Sigmoid colon (tissue), 7 donors: ENCODE data around the gene RAB36. TPM values are rescaled to one million over a fixed set of nuclear protein-coding genes. Genes with fewer than 3 reads are reported as not detected.

Experiments used
- DNase-seq: peaks from one replicate; pipeline ENCODE4 v3.0.0-alpha.2; 2019
- H3K27ac ChIP-seq, 4 donors: fragments of 200-600 bp; sonication (generic); one replicate each; pipeline ENCODE4 v1.5.1; 2016 to 2019; ENCODE audit warnings: mild to moderate bottlenecking in 1 of 4
- H3K27me3 ChIP-seq, 3 donors: fragments of 200-600 bp; sonication (generic); one replicate each; pipeline ENCODE4 v1.5.1; 2019; ENCODE audit warnings: mild to moderate bottlenecking in 1 of 3
- H3K36me3 ChIP-seq, 4 donors: fragments of 200-600 bp; sonication (generic); one replicate each; pipeline ENCODE4 v1.5.1; 2016 to 2019
- H3K4me1 ChIP-seq, 4 donors: fragments of 200-600 bp; sonication (generic); one replicate each; pipeline ENCODE4 v1.5.1; 2017 to 2019
- H3K4me3 ChIP-seq, 4 donors: fragments of 200-600 bp; sonication (generic); one replicate each; pipeline ENCODE4 v1.5.1; 2017 to 2019; ENCODE audit warnings: mild to moderate bottlenecking in 2 of 4, moderate library complexity in 1 of 4
- H3K9me3 ChIP-seq, 4 donors: fragments of 200-600 bp in 3 of 4; sonication (generic) in 3 of 4; one replicate each; pipeline versions ENCODE4 v1.5.1 to v1.6.1; 2013 to 2019
- CTCF ChIP-seq, 4 experiments: fragments of 450-650 bp in 3 of 4; fragments of 200-600 bp in 1 of 4; IDR thresholded peaks; one replicate each; pipeline ENCODE4 v1.5.1; 2016 to 2019; ENCODE audit warnings: antibody characterized with exemption in 4 of 4, mild to moderate bottlenecking in 3 of 4, moderate library complexity in 2 of 4
- EP300 ChIP-seq, 4 donors: sonication (generic); formaldehyde crosslinking; IDR thresholded peaks; one replicate each; pipeline ENCODE4 v1.6.1; 2017; ENCODE audit warnings: antibody characterized with exemption in 4 of 4
- POLR2A ChIP-seq, 2 donors: fragments of 450-650 bp; IDR thresholded peaks; one replicate each; pipeline ENCODE4 v1.6.1; 2016; ENCODE audit warnings: antibody characterized with exemption in 2 of 2, mild to moderate bottlenecking in 2 of 2, moderate library complexity in 2 of 2
- POLR2AphosphoS5 ChIP-seq, 4 donors: sonication (generic); formaldehyde crosslinking; IDR thresholded peaks; one replicate each; pipeline ENCODE4 v1.6.1; 2017; ENCODE audit warnings: antibody characterized with exemption in 4 of 4
- WGBS, 2 donors: extraction: QIAGEN DNeasy Blood & Tissue Kit; methylation state at CpG; one replicate each; pipeline ENCODE4 v1.1.7; 2013; 5-methylcytosine and 5-hydroxymethylcytosine counted together
- intact Hi-C: fragments of 100-400 bp; cut with DNase I; formaldehyde crosslinking; loops from one replicate; pipeline ENCODE4 v1.15.1; 2023
- polyA plus RNA-seq, 3 donors: library from polyadenylated mRNA; stranded (reverse); fragments of 200-250 nt; gene quantifications; one replicate each; pipeline ENCODE4 v1.2.3, GENCODE V29; 2013
- total RNA-seq, 4 donors: library from RNA; depleted of rRNA; stranded (reverse); fragments of >200 nt; gene quantifications; one replicate each; pipeline ENCODE4 v1.1.0, GENCODE V29; 2016
- donor health status: healthy with polysubstance abuse.
- donor health status: Bipolar disorder and iron deficiency.
- donor health status: healthy.

The RAB36 gene
- total and polyA plus RNA-seq, 7 donors = 0.23 to 5.3 (median 2.1) TPM

- Histone ChIP-seq H3K4me1 (peaks cover 0 to 26% (median 22%) of the 10 kb centered on the region in 4 donors), H3K27ac (no peak overlapping the region)
- WGBS, 2 donors = 94 to 95% methylated on average over 10 of the region's 10 CpGs
These were observed 43.1 kb upstream of the RAB36 start for GRCh38 chr22:23102002-23102655.

DNA sequence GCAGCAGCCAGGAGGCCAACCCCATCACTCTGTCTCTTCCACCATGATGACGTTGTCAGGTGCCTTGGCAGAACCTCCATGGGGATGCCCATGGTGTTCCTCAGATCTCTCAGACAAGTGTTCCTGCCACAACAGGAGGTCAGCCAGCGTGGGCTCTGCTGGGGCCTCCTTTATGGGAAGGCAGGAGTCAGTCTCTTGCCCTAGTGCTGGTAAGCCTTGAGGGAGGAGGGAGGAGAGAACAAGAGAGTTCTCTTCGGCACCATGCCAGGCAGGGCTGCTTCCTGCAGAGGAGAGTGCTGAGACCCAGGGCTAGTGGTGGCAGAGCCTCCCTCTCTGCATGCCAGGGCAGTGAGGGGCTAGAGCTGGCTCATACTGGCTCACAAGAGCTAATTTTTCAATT lies 42.5 kb upstream of the RAB36 start:
- H3K36me3 ChIP-seq = no peaks in the 10 kb centered on the region
- H3K9me3 ChIP-seq = no peaks in the 10 kb centered on the region
- H3K4me3 ChIP-seq = no peak overlapping the region
- H3K4me1 ChIP-seq = peaks cover 0 to 24% (median 20%) of the 10 kb centered on the region in 4 donors
- intact Hi-C loops = no loop called here
- DNase-seq = no peak
- WGBS, 2 donors = 86 to 89% methylated on average over 3 of the region's 3 CpGs
- no peaks in the 10 kb centered on the region for H3K27me3 ChIP-seq
- H3K27ac ChIP-seq = no peak overlapping the region
- TF ChIP-seq CTCF (IDR thresholded peaks at IDR 0.05) (no peak), POLR2AphosphoS5 (IDR thresholded peaks at IDR 0.05) (no peak), EP300 (IDR thresholded peaks at IDR 0.05) (no peak), POLR2A (IDR thresholded peaks at IDR 0.05) (no peak)

More at GRCh38 chr22:23102002-23102655, 43.1 kb upstream of the RAB36 start:
- no peaks in the 10 kb centered on the region for H3K36me3 ChIP-seq
- no peaks in the 10 kb centered on the region for H3K9me3 ChIP-seq
- no peak for TF ChIP-seq CTCF (IDR thresholded peaks at IDR 0.05)
- no peak for TF ChIP-seq POLR2AphosphoS5 (IDR thresholded peaks at IDR 0.05)
- TF ChIP-seq EP300 (IDR thresholded peaks at IDR 0.05) = no peak
- no peak for TF ChIP-seq POLR2A (IDR thresholded peaks at IDR 0.05)
- no peak overlapping the region for H3K4me3 ChIP-seq
- intact Hi-C loops = no loop called here
- H3K27me3 ChIP-seq = no peaks in the 10 kb centered on the region
- no peak for DNase-seq

DNA sequence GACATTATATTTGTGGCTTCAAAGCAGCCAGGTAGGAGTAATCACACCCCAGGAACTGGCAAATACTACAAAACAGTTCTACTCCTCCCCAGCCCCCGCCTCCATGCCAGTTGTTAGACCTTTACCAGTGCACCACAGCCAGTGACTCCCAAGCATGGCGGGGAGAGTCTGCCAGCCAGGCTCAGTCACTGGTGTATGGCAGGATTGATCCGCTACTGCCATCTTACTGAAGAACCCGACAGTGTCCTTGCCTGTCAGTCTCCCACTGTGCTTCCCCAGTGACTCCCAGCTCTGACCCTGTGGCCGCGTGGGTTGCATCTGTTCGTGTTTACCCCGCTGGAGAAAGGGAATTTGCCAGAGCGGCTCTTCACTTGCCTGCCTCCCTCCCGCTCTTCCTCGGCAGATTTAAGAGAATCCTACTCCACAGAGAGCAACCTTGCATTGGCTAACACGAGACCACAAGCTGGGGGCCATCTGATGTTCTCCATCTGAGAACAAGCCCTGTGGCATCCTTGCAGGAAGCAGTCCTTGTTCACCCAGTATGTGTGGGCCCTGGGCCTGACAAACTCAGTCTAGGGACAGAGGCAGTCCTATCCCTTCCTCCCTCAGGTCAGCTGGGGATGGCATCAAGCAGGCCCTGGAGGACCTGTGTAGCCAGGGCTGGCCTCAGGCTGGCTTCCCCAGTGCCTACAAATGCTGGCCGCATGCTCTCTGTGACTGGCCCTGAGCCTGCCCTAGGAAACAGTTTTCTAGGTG lies 41.9 kb upstream of the RAB36 start:
- no peaks in the 10 kb centered on the region for H3K9me3 ChIP-seq
- 88 to 94% methylated on average over 13 of the region's 13 CpGs for WGBS, 2 donors
- no peak for TF ChIP-seq EP300 (IDR thresholded peaks at IDR 0.05)
- no peak for TF ChIP-seq POLR2AphosphoS5 (IDR thresholded peaks at IDR 0.05)
- no peak for TF ChIP-seq CTCF (IDR thresholded peaks at IDR 0.05)
- no peak for TF ChIP-seq POLR2A (IDR thresholded peaks at IDR 0.05)
- intact Hi-C loops = no loop called here
- peaks cover 0 to 18% (median 14%) of the 10 kb centered on the region in 4 donors for H3K4me1 ChIP-seq
- H3K36me3 ChIP-seq = no peaks in the 10 kb centered on the region
- H3K4me3 ChIP-seq = no peak overlapping the region
- no peak for DNase-seq
- H3K27me3 ChIP-seq = no peaks in the 10 kb centered on the region
- H3K27ac ChIP-seq = no peak overlapping the region

DNA sequence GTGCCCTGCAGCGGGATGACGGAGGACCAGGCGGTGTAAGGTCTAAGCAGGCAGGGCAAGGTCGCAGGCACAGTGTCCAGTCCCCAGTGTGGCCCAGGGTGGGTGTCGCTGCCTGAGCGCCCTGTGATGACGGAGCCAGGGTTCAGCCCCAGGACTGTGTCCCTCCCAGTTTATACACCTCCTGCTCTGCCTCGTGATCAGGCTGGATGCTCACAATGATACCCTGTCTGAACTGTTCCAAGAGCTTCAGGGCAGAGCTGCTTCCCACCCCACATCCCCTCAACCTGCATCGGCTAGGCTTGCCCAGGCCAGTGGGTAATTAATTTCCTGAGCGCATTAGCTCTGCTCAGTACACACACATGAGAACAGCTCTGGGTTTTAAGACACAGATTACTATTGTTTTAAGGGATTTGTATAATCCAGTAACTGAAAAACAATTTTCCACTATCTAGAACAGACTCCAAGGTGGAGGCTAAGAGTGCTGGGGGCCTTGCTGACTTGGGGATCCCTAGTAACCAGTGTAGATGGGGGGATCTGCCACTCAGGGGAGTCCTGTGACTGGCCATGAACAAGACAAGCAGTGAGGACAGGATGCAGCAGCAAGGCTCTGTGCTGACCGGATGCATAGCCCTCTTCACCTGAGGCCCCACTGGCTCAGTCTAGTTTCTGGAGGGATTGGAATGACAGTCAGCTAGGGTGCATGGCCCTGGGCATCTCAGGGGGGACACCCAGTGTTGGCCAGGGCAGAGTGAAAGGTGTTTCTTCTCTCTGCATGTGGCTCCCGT lies 40.9 kb upstream of the RAB36 start:
- H3K27ac ChIP-seq = no peak overlapping the region
- H3K4me1 ChIP-seq = peaks cover 0 to 8% (median 4%) of the 10 kb centered on the region in 4 donors
- intact Hi-C loops = no loop called here
- H3K9me3 ChIP-seq = no peaks in the 10 kb centered on the region
- H3K36me3 ChIP-seq = no peaks in the 10 kb centered on the region
- no peaks in the 10 kb centered on the region for H3K27me3 ChIP-seq
- no peak overlapping the region for H3K4me3 ChIP-seq
- no peak for TF ChIP-seq EP300 (IDR thresholded peaks at IDR 0.05)
- 89 to 94% methylated on average over 12 of the region's 12 CpGs for WGBS, 2 donors
- no peak for DNase-seq

GRCh38 chr22:23105304-23105703 lies 40.0 kb upstream of the RAB36 start:
- Histone ChIP-seq H3K4me1 (no peaks in the 10 kb centered on the region), H3K9me3 (no peaks in the 10 kb centered on the region), H3K4me3 (no peak overlapping the region), H3K27me3 (no peaks in the 10 kb centered on the region), H3K27ac (no peak overlapping the region), H3K36me3 (no peaks in the 10 kb centered on the region)
- 95% methylated on average over 5 of the region's 5 CpGs for WGBS, 2 donors
- DNase-seq = no peak
- intact Hi-C loops = no loop called here
- TF ChIP-seq CTCF (IDR thresholded peaks at IDR 0.05) (no peak), POLR2A (IDR thresholded peaks at IDR 0.05) (no peak), EP300 (IDR thresholded peaks at IDR 0.05) (no peak), POLR2AphosphoS5 (IDR thresholded peaks at IDR 0.05) (no peak)
